HEK293 (cell line): Measurements from ENCODE around the gene LRSAM1.

Experiments used
- HOXC10 ChIP-seq: sonication (generic); formaldehyde crosslinking; IDR thresholded peaks from 2 replicates; pipeline ENCODE4 v1.8.1; 2023; ENCODE audit warnings: mild to moderate bottlenecking, missing genetic modification reagents
- KLF16 ChIP-seq: fragments of 450-650 bp; formaldehyde crosslinking; IDR thresholded peaks from 2 replicates; pipeline ENCODE4 v1.5.1; 2017; ENCODE audit warnings: missing biosample characterization, missing genetic modification characterization
- KLF9 ChIP-seq: fragments of 450-650 bp; formaldehyde crosslinking; IDR thresholded peaks from 2 replicates; pipeline ENCODE4 v1.5.1; 2016; ENCODE audit warnings: missing biosample characterization, missing genetic modification characterization, low read depth
- TCF7L2 ChIP-seq: IDR thresholded peaks from 2 replicates; pipeline ENCODE4 v1.6.1; 2011; ENCODE audit warnings: low read depth, mild to moderate bottlenecking, inconsistent platforms, low read length, moderate library complexity, borderline replicate concordance
- TRIM28 ChIP-seq: IDR thresholded peaks from 2 replicates; pipeline ENCODE4 v1.6.1; 2011; ENCODE audit warnings: low read length, control low read depth, borderline replicate concordance
- WT1 ChIP-seq: fragments of 450-650 bp; formaldehyde crosslinking; IDR thresholded peaks from 2 replicates; pipeline ENCODE4 v1.5.1; 2016; ENCODE audit warnings: missing biosample characterization, missing genetic modification characterization
- YY1 ChIP-seq: fragments of 450-650 bp; formaldehyde crosslinking; IDR thresholded peaks from 2 replicates; pipeline ENCODE4 v1.5.1; 2018; ENCODE audit warnings: missing biosample characterization, missing genetic modification characterization
- ZBTB8A ChIP-seq: fragments of 450-650 bp; formaldehyde crosslinking; IDR thresholded peaks from 2 replicates; pipeline ENCODE4 v1.5.1; 2016; ENCODE audit warnings: missing biosample characterization, missing genetic modification characterization
- ZFP3 ChIP-seq: fragments of 450-650 bp; formaldehyde crosslinking; IDR thresholded peaks from 2 replicates; pipeline ENCODE4 v1.5.1; 2016; ENCODE audit warnings: low read depth, missing biosample characterization, missing genetic modification characterization
- ZNF133 ChIP-seq: fragments of 450-650 bp; formaldehyde crosslinking; IDR thresholded peaks from 2 replicates; pipeline ENCODE4 v1.5.1; 2016; ENCODE audit warnings: missing biosample characterization, missing genetic modification characterization
- ZNF2 ChIP-seq: fragments of 450-650 bp; formaldehyde crosslinking; IDR thresholded peaks from 2 replicates; pipeline ENCODE4 v1.5.1; 2016; ENCODE audit warnings: missing biosample characterization, missing genetic modification characterization
- ZNF239 ChIP-seq: fragments of 450-650 bp; formaldehyde crosslinking; IDR thresholded peaks from 2 replicates; pipeline ENCODE4 v1.5.1; 2016; ENCODE audit warnings: missing biosample characterization, missing genetic modification characterization
- ZNF335 ChIP-seq: fragments of 450-650 bp; formaldehyde crosslinking; conservative IDR thresholded peaks from 2 replicates; pipeline ENCODE4 v1.5.1; 2016; ENCODE audit warnings: missing biosample characterization, missing genetic modification characterization
- ZNF404 ChIP-seq: fragments of 450-650 bp; formaldehyde crosslinking; IDR thresholded peaks from 2 replicates; pipeline ENCODE4 v1.5.1; 2017; ENCODE audit warnings: missing biosample characterization, missing genetic modification characterization
- ZNF561 ChIP-seq: fragments of 450-650 bp; IDR thresholded peaks from 2 replicates; pipeline ENCODE4 v1.5.1; 2018; ENCODE audit warnings: missing biosample characterization, missing genetic modification characterization, borderline replicate concordance
- ZNF76 ChIP-seq: fragments of 450-650 bp; formaldehyde crosslinking; IDR thresholded peaks from 2 replicates; pipeline ENCODE4; 2016; ENCODE audit warnings: low read depth, missing biosample characterization, missing genetic modification characterization, borderline replicate concordance
- ZXDB ChIP-seq: fragments of 450-650 bp; formaldehyde crosslinking; IDR thresholded peaks from 2 replicates; pipeline ENCODE4 v1.5.1; 2016; ENCODE audit warnings: missing biosample characterization, missing genetic modification characterization
- TF ChIP-seq, protein P1 (sequence below): fragments of 450-650 bp; formaldehyde crosslinking; IDR thresholded peaks from 2 replicates; pipeline ENCODE4 v1.5.1; 2016; ENCODE audit warnings: missing biosample characterization, missing genetic modification characterization
- TF ChIP-seq, protein P2 (sequence below): fragments of 450-650 bp; formaldehyde crosslinking; optimal IDR thresholded peaks from 2 replicates; pipeline ENCODE3; 2016; ENCODE audit warnings: missing biosample characterization, mild to moderate bottlenecking, missing genetic modification characterization
- TF ChIP-seq, protein P3 (sequence below): fragments of 450-650 bp; formaldehyde crosslinking; conservative IDR thresholded peaks from 2 replicates; pipeline ENCODE4 v1.5.1; 2016; ENCODE audit warnings: low read depth, missing biosample characterization, missing genetic modification characterization
- TF ChIP-seq, protein P4 (sequence below): fragments of 450-650 bp; formaldehyde crosslinking; IDR thresholded peaks from 2 replicates; pipeline ENCODE4 v1.5.1; 2016; ENCODE audit warnings: missing biosample characterization, missing genetic modification characterization
- TF ChIP-seq, protein P5 (sequence below): fragments of 450-650 bp; formaldehyde crosslinking; IDR thresholded peaks from 2 replicates; pipeline ENCODE4 v1.5.1; 2016; ENCODE audit warnings: missing biosample characterization, missing genetic modification characterization
- TF ChIP-seq, protein P6 (sequence below): fragments of 450-650 bp; IDR thresholded peaks from 2 replicates; pipeline ENCODE4 v1.5.1; 2018; ENCODE audit warnings: missing biosample characterization, missing genetic modification characterization

The LRSAM1 gene

DNA sequence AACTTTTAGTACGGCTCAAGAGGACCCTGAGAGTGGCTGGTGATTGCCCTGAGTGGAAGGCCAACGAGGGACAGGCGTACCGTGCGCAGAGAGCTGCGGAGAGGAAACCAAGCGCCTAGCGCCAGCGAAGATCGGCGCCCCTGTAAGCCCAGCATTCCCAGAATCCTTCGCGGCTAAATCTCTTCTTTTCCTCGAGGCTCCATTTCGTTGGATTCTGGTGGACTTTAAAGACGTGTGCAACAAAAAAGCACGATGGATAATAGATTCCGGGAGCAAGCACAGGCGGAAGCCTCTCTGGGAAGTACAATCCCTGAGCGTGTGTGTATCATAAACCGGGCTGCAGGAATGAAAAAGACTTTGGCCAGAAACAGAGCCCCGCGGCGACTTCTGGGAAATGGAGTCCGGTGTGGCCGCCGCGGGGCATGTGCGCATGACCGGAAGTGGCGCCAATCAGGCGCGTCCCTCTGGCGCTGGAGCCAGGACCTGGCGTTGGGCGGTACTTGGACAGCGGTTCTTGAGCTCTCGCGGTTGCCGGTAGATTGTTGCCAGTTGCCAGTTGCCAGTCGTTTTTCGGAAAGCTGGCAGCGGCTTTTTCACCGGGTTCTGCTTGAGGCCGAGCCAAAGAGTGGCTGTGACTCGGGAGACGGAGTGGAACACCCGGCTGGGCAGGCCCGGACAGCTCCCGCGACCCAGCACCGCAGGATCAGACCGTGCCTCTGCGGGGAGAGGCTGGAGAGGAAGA is 27.2 kb upstream of the LRSAM1 start, which contains the start of gene ZNF79 (continued):
- TF ChIP-seq, protein P1, sequence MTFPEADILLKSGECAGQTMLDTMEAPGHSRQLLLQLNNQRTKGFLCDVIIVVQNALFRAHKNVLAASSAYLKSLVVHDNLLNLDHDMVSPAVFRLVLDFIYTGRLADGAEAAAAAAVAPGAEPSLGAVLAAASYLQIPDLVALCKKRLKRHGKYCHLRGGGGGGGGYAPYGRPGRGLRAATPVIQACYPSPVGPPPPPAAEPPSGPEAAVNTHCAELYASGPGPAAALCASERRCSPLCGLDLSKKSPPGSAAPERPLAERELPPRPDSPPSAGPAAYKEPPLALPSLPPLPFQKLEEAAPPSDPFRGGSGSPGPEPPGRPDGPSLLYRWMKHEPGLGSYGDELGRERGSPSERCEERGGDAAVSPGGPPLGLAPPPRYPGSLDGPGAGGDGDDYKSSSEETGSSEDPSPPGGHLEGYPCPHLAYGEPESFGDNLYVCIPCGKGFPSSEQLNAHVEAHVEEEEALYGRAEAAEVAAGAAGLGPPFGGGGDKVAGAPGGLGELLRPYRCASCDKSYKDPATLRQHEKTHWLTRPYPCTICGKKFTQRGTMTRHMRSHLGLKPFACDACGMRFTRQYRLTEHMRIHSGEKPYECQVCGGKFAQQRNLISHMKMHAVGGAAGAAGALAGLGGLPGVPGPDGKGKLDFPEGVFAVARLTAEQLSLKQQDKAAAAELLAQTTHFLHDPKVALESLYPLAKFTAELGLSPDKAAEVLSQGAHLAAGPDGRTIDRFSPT (tag by site-specific recombination) = no peak
- TF ChIP-seq ZNF561 (0 out of 2 replicates have a peak, but pooled peaks have one; percentile 4), TRIM28 (0 out of 2 replicates have a peak, but pooled peaks have one; percentile 16), ZNF76 (tag by site-specific recombination) (peak; percentile 95), KLF16 (0 out of 2 replicates have a peak, but pooled peaks have one; percentile 41), WT1 (tag by site-specific recombination) (no peak), YY1 (tag by site-specific recombination) (0 out of 2 replicates have a peak, but pooled peaks have one; percentile 29), ZBTB8A (tag by site-specific recombination) (peak; percentile 89), KLF9 (tag by site-specific recombination) (no peak), ZXDB (tag by site-specific recombination) (peak; percentile 54; the same call in 1 of the 2 replicates), TCF7L2 (no peak), ZNF239 (tag by site-specific recombination) (no peak), ZNF2 (0 out of 2 replicates have a peak, but pooled peaks have one; percentile 27), ZNF133 (tag by site-specific recombination) (no peak), ZNF404 (tag by site-specific recombination) (no peak), HOXC10 (CRISPR knock-in tag) (no peak), ZFP3 (tag by site-specific recombination) (no peak), ZNF335 (tag by site-specific recombination) (peak; percentile 92)
- TF ChIP-seq, protein P2, sequence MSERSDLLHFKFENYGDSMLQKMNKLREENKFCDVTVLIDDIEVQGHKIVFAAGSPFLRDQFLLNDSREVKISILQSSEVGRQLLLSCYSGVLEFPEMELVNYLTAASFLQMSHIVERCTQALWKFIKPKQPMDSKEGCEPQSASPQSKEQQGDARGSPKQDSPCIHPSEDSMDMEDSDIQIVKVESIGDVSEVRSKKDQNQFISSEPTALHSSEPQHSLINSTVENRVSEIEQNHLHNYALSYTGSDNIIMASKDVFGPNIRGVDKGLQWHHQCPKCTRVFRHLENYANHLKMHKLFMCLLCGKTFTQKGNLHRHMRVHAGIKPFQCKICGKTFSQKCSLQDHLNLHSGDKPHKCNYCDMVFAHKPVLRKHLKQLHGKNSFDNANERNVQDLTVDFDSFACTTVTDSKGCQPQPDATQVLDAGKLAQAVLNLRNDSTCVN = peak; percentile 42
- TF ChIP-seq, protein P3, sequence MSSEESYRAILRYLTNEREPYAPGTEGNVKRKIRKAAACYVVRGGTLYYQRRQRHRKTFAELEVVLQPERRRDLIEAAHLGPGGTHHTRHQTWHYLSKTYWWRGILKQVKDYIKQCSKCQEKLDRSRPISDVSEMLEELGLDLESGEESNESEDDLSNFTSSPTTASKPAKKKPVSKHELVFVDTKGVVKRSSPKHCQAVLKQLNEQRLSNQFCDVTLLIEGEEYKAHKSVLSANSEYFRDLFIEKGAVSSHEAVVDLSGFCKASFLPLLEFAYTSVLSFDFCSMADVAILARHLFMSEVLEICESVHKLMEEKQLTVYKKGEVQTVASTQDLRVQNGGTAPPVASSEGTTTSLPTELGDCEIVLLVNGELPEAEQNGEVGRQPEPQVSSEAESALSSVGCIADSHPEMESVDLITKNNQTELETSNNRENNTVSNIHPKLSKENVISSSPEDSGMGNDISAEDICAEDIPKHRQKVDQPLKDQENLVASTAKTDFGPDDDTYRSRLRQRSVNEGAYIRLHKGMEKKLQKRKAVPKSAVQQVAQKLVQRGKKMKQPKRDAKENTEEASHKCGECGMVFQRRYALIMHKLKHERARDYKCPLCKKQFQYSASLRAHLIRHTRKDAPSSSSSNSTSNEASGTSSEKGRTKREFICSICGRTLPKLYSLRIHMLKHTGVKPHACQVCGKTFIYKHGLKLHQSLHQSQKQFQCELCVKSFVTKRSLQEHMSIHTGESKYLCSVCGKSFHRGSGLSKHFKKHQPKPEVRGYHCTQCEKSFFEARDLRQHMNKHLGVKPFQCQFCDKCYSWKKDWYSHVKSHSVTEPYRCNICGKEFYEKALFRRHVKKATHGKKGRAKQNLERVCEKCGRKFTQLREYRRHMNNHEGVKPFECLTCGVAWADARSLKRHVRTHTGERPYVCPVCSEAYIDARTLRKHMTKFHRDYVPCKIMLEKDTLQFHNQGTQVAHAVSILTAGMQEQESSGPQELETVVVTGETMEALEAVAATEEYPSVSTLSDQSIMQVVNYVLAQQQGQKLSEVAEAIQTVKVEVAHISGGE (tag by site-specific recombination) = peak; percentile 76
- TF ChIP-seq, protein P4, sequence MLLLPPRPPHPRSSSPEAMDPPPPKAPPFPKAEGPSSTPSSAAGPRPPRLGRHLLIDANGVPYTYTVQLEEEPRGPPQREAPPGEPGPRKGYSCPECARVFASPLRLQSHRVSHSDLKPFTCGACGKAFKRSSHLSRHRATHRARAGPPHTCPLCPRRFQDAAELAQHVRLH (tag by site-specific recombination) = no peak
- TF ChIP-seq, protein P5, sequence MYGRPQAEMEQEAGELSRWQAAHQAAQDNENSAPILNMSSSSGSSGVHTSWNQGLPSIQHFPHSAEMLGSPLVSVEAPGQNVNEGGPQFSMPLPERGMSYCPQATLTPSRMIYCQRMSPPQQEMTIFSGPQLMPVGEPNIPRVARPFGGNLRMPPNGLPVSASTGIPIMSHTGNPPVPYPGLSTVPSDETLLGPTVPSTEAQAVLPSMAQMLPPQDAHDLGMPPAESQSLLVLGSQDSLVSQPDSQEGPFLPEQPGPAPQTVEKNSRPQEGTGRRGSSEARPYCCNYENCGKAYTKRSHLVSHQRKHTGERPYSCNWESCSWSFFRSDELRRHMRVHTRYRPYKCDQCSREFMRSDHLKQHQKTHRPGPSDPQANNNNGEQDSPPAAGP = peak; percentile 41; the same call in 1 of the 2 replicates
- TF ChIP-seq, protein P6, sequence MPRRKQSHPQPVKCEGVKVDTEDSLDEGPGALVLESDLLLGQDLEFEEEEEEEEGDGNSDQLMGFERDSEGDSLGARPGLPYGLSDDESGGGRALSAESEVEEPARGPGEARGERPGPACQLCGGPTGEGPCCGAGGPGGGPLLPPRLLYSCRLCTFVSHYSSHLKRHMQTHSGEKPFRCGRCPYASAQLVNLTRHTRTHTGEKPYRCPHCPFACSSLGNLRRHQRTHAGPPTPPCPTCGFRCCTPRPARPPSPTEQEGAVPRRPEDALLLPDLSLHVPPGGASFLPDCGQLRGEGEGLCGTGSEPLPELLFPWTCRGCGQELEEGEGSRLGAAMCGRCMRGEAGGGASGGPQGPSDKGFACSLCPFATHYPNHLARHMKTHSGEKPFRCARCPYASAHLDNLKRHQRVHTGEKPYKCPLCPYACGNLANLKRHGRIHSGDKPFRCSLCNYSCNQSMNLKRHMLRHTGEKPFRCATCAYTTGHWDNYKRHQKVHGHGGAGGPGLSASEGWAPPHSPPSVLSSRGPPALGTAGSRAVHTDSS (tag by site-specific recombination) = no peak
- TF ChIP-seq, all 188 proteins: peak for 25
